HFF-Myc (cell line): ENCODE data around the gene ADARB1.

Experiments
- DNase-seq: peaks from one replicate; pipeline ENCODE4 v3.0.0-alpha.2; 2011; ENCODE audit warnings: low read depth; ENCODE audit errors: extremely low read depth
- H3K4me3 ChIP-seq: replicated peaks from 2 replicates; pipeline ENCODE4 v1.5.1; 2011; ENCODE audit warnings: low read depth, mild to moderate bottlenecking, control low read depth, low read length
- CTCF ChIP-seq: IDR thresholded peaks from 2 replicates; pipeline ENCODE4 v1.5.1; 2012; ENCODE audit warnings: mild to moderate bottlenecking, low read depth, low read length, control low read depth; ENCODE audit errors: missing control alignments

The ADARB1 gene

GRCh38 chr21:45114475-45114874 lies 40.1 kb downstream of the ADARB1 start:
- TF ChIP-seq CTCF: no peak
- H3K4me3 ChIP-seq: no peak overlapping the region
- no peak for DNase-seq

- H3K4me3 ChIP-seq: no peak overlapping the region
- DNase-seq: no peak
- no peak for TF ChIP-seq CTCF
Measured at GRCh38 chr21:45115141-45115540, 40.8 kb downstream of the ADARB1 start.

GRCh38 chr21:45116066-45116465 lies 41.7 kb downstream of the ADARB1 start:
- H3K4me3 ChIP-seq: no peak overlapping the region
- no peak for DNase-seq
- TF ChIP-seq CTCF: no peak

- no peak for DNase-seq
- no peak overlapping the region for H3K4me3 ChIP-seq
- TF ChIP-seq CTCF: no peak
Measured at GRCh38 chr21:45117314-45117713, 42.9 kb downstream of the ADARB1 start.

- no peak overlapping the region for H3K4me3 ChIP-seq
- no peak for DNase-seq
- TF ChIP-seq CTCF: no peak
Measured at GRCh38 chr21:45118099-45118498, 43.7 kb downstream of the ADARB1 start.

GRCh38 chr21:45119812-45120211 lies 45.4 kb downstream of the ADARB1 start:
- no peak overlapping the region for H3K4me3 ChIP-seq
- DNase-seq: no peak
- TF ChIP-seq CTCF: no peak

- TF ChIP-seq CTCF: no peak
- H3K4me3 ChIP-seq: no peak overlapping the region
- DNase-seq: no peak
Measured at GRCh38 chr21:45120975-45121374, 46.6 kb downstream of the ADARB1 start.
